IMR-90 (cell line): ENCODE data around the gene EPO. TPM values are rescaled to one million over a fixed set of nuclear protein-coding genes. Genes with fewer than 3 reads are reported as not detected.
"Not testable (repeated sequence)": the region's sequence is repeated elsewhere in the genome, so short reads cannot be mapped to it uniquely, and the experiment has no call there.

Experiments
- ATAC-seq: fragments of 200-7000 bp; cut with Tn5 transposase; 2 replicates; pipeline ENCODE4 v1.9.1; 2020; ENCODE audit warnings: low read depth, mild to moderate bottlenecking, moderate library complexity
- BruUV-seq: library from RNA; stranded (reverse); fragments of 400-500 nt; replicated peaks from 2 replicates; lab custom pipeline; 2021; lab: Mats Ljungman, UMichigan
- CTCF ChIA-PET: fragments of 300-600 bp; formaldehyde crosslinking; extraction: SDS; loops from one replicate; lab custom pipeline; 2021; ENCODE audit warnings: antibody characterized with exemption; lab: Yijun Ruan, JAX
- POLR2A ChIA-PET: fragments of 300-600 bp; sonication (Branson Sonifier 250); formaldehyde crosslinking; loops from one replicate; lab custom pipeline; 2022; ENCODE audit warnings: antibody characterized with exemption; ENCODE audit not compliant: unreplicated experiment; lab: Charles Lee
- DNase-seq: peaks from one replicate; pipeline ENCODE4 v3.0.0; 2013
- H2AFZ ChIP-seq: replicated peaks from 2 replicates; pipeline ENCODE3; 2013; ENCODE audit warnings: low read length, mild to moderate bottlenecking; ENCODE audit not compliant: poor library complexity
- H2AK5ac ChIP-seq: 2 replicates; pipeline ENCODE4 v1.6.1; 2013; ENCODE audit warnings: low read depth, low read length, inconsistent platforms
- H2AK9ac ChIP-seq: replicated peaks from 2 replicates; pipeline ENCODE3; 2013; ENCODE audit warnings: mild to moderate bottlenecking, low read depth, low read length, moderate library complexity; ENCODE audit not compliant: poor library complexity
- H2BK120ac ChIP-seq: 2 replicates; pipeline ENCODE4 v1.6.1; 2013; ENCODE audit warnings: low read depth, low read length, inconsistent platforms
- H2BK15ac ChIP-seq: 3 replicates; pipeline ENCODE4 v1.6.1; 2013; ENCODE audit warnings: low read depth, low read length, inconsistent platforms
- H2BK20ac ChIP-seq: 2 replicates; pipeline ENCODE4 v1.6.1; 2013; ENCODE audit warnings: low read depth, mild to moderate bottlenecking, inconsistent platforms, low read length, moderate library complexity
- H2BK5ac ChIP-seq: 2 replicates; pipeline ENCODE4 v1.6.1; 2013; ENCODE audit warnings: mild to moderate bottlenecking, low read depth, low read length, inconsistent platforms; ENCODE audit not compliant: poor library complexity, severe bottlenecking
- H3K14ac ChIP-seq: replicated peaks from 2 replicates; pipeline ENCODE4 v1.6.1; 2013; ENCODE audit warnings: low read depth, low read length, inconsistent platforms
- H3K18ac ChIP-seq: 2 replicates; pipeline ENCODE4 v1.6.1; 2013; ENCODE audit warnings: low read depth, low read length, control low read depth
- H3K23ac ChIP-seq: 2 replicates; pipeline ENCODE4 v1.6.1; 2013; ENCODE audit warnings: low read depth, low read length, inconsistent platforms
- H3K27ac ChIP-seq: 2 replicates; pipeline ENCODE4 v1.5.1; 2013; ENCODE audit warnings: mild to moderate bottlenecking, control low read depth, low read length; ENCODE audit not compliant: insufficient read depth
- H3K27me3 ChIP-seq: 2 replicates; pipeline ENCODE4 v1.6.1; 2013; ENCODE audit warnings: low read length; ENCODE audit not compliant: control insufficient read depth, insufficient read depth
- H3K36me3 ChIP-seq: 2 replicates; pipeline ENCODE4 v1.6.1; 2013; ENCODE audit warnings: low read length, mixed read lengths; ENCODE audit not compliant: control insufficient read depth, insufficient read depth
- H3K4ac ChIP-seq: 2 replicates; pipeline ENCODE4 v1.6.1; 2013; ENCODE audit warnings: low read depth, low read length, inconsistent platforms
- H3K4me1 ChIP-seq: 2 replicates; pipeline ENCODE4 v1.6.1; 2013; ENCODE audit warnings: low read length, mixed read lengths; ENCODE audit not compliant: control insufficient read depth, insufficient read depth
- H3K4me2 ChIP-seq: 2 replicates; pipeline ENCODE4 v1.6.1; 2013; ENCODE audit warnings: low read depth, mild to moderate bottlenecking, control low read depth, low read length, moderate library complexity
- H3K4me3 ChIP-seq: 2 replicates; pipeline ENCODE4 v1.5.1; 2013; ENCODE audit warnings: low read depth, mild to moderate bottlenecking, control low read depth, low read length, moderate library complexity; ENCODE audit not compliant: insufficient read depth
- H3K56ac ChIP-seq: 2 replicates; pipeline ENCODE4 v1.6.1; 2013; ENCODE audit warnings: low read length, inconsistent platforms; ENCODE audit not compliant: insufficient read depth; ENCODE audit errors: extremely low read depth
- H3K79me1 ChIP-seq, 2 experiments: 2 replicates each; pipeline ENCODE4 v1.6.1; 2013; ENCODE audit warnings: low read length in 2 of 2, inconsistent platforms in 1 of 2, low read depth in 1 of 2
- H3K9ac ChIP-seq: 2 replicates; pipeline ENCODE4 v1.6.1; 2013; ENCODE audit warnings: low read depth, low read length, control low read depth
- H3K9me1 ChIP-seq: 2 replicates; pipeline ENCODE4 v1.6.1; 2013; ENCODE audit warnings: low read length, inconsistent platforms; ENCODE audit not compliant: insufficient read depth
- H3K9me3 ChIP-seq: 2 replicates; pipeline ENCODE4 v1.6.1; 2013; ENCODE audit warnings: low read length; ENCODE audit not compliant: control insufficient read depth, insufficient read depth
- H4K20me1 ChIP-seq: 2 replicates; pipeline ENCODE4 v1.6.1; 2013; ENCODE audit warnings: low read length, inconsistent platforms; ENCODE audit not compliant: insufficient read depth
- H4K5ac ChIP-seq: 2 replicates; pipeline ENCODE4 v1.6.1; 2013; ENCODE audit warnings: mild to moderate bottlenecking, low read depth, low read length, control low read depth
- H4K8ac ChIP-seq, 2 experiments: 2 replicates each; pipeline ENCODE4 v1.6.1; 2013; ENCODE audit warnings: low read depth in 2 of 2, low read length in 2 of 2, control low read depth in 1 of 2, inconsistent platforms in 1 of 2
- H4K91ac ChIP-seq: 2 replicates; pipeline ENCODE4 v1.6.1; 2013; ENCODE audit warnings: low read depth, low read length, inconsistent platforms; ENCODE audit not compliant: insufficient read depth
- CEBPB ChIP-seq: IDR thresholded peaks from 2 replicates; pipeline ENCODE4 v1.6.1; 2012; ENCODE audit warnings: low read depth, low read length, improper control_type of control experiment
- WGBS, 2 experiments: methylation state at CpG; one replicate each; pipeline versions ENCODE4 v1.1.5 to v1.1.7; 2013; ENCODE audit warnings: missing lambda C conversion rate in 2 of 2; ENCODE audit not compliant: insufficient read length in 1 of 2; ENCODE audit errors: extremely low coverage in 2 of 2; 5-methylcytosine and 5-hydroxymethylcytosine counted together
- dilution Hi-C: fragments of 300-500 bp; cut with HindIII; formaldehyde crosslinking; loops from one replicate; pipeline ENCODE4 v1.14.3; 2018; ENCODE audit warnings: low sequenced_read_pairs; ENCODE audit not compliant: unreplicated experiment
- in situ Hi-C: fragments of 300-500 bp; cut with MboI; formaldehyde crosslinking; loops from 3 replicates; pipeline ENCODE4 v1.14.3; 2019; ENCODE audit warnings: low sequenced_read_pairs, inconsistent platforms, mixed read lengths
- intact Hi-C: fragments of 100-400 bp; cut with micrococcal nuclease; formaldehyde crosslinking; loops from 2 replicates; pipeline ENCODE4 v1.10.0; 2022
- polyA plus RNA-seq, 3 experiments: library from polyadenylated mRNA; depleted of rRNA; stranded (reverse); fragments of >200 nt; gene quantifications; 2 replicates each; pipeline ENCODE4 v1.2.3, GENCODE V29; 2012; ENCODE audit warnings: low replicate concordance in 1 of 3
- total RNA-seq: library from RNA; depleted of rRNA; stranded (reverse); fragments of >200 nt; gene quantifications from 2 replicates; pipeline ENCODE4 v1.2.3, GENCODE V29; 2012

Gene EPO
- total and polyA plus RNA-seq, 2 of the 4 experiments (the other 2 are of a cell fraction): not detected

- in situ Hi-C loops, POLR2A ChIA-PET: not testable (repeated sequence)
Measured at GRCh38 chr7:100762841-100763240, 42.6 kb downstream of the EPO start.

More at GRCh38 chr7:100762841-100763240, 42.6 kb downstream of the EPO start:
- H3K4me1 ChIP-seq, H2AK5ac ChIP-seq, H2AFZ ChIP-seq, H3K79me1 ChIP-seq, H2BK20ac ChIP-seq, H3K9me3 ChIP-seq, H4K8ac ChIP-seq, H3K56ac ChIP-seq, H3K14ac ChIP-seq, H2BK15ac ChIP-seq, H2AK9ac ChIP-seq, H3K4ac ChIP-seq, BruUV-seq, H2BK120ac ChIP-seq, H3K4me2 ChIP-seq, intact Hi-C loops, H3K9me1 ChIP-seq, DNase-seq, H4K5ac ChIP-seq, H2BK5ac ChIP-seq, H4K91ac ChIP-seq, H3K27ac ChIP-seq, CTCF ChIA-PET, dilution Hi-C loops, H3K23ac ChIP-seq, H3K36me3 ChIP-seq, H4K20me1 ChIP-seq, H3K4me3 ChIP-seq, H3K18ac ChIP-seq, ATAC-seq, H3K9ac ChIP-seq: not testable (repeated sequence)
- peaks cover 48% of the 10 kb centered on the region for H3K27me3 ChIP-seq
- WGBS, 2 experiments: 60% methylated on average over 2 of the region's 5 CpGs; no CpG with 5 or more reads in 1 of the 2 experiments
- peak; percentile 45; the same call in 1 of the 2 replicates for TF ChIP-seq CEBPB
